Activated CD4-positive, alpha-beta T cell treated with anti-CD3 and anti-CD28 coated beads, Interleukin-2, amount 50 U/mL, for 1 hour (primary cell): ENCODE results near the gene SIN3A.
A peak's percentile ranks its signal among the peaks of the same experiment; 100 is the strongest.
"Not testable (repeated sequence)": the region's sequence is repeated elsewhere in the genome, so short reads cannot be mapped to it uniquely, and the experiment has no call there.

Experiments used
- DNase-seq: peaks from one replicate; pipeline ENCODE4 v3.0.0-alpha.2; 2020

Gene SIN3A

DNA sequence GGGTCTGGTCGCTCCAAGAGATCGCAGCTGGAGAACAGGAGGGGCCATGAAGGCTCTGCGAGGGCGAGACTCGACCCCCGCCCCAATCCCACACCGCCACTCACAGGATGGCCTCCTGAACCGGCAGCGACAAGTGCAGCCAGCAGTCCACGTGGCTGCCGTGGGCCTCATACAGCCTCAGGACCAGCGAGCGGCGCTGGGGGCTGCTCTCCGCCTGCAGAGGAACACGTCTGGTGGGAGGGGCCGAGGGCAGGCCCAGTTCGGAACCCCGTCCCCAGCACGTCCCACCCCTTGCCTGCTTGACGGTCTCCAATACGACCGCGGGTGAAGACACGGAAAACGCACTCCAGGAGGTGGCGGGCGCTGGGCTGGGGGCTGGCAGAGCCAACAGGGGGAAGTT, 95.5 kb downstream of the SIN3A start:
- no peak for DNase-seq

DNA sequence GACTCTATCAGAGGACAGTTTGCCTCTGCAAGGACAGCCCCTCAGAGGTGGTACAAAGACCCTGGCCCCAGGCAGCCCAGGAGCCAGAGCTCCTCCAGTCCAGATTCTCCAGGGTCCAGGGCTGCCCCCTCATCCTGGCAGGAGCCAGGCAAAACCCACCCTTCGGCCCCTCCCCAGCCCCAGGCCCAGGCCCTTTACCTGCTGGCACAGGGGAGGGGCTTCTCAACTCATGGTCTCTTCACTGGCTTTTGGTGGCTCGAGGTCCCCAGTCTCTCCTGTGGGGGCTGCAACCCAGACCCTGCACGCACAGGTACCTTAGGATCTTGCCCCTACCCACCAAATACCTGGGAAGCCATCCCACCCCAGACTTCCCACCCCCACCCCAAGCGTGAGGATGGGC, 96.1 kb downstream of the SIN3A start:
- no peak for DNase-seq

DNA sequence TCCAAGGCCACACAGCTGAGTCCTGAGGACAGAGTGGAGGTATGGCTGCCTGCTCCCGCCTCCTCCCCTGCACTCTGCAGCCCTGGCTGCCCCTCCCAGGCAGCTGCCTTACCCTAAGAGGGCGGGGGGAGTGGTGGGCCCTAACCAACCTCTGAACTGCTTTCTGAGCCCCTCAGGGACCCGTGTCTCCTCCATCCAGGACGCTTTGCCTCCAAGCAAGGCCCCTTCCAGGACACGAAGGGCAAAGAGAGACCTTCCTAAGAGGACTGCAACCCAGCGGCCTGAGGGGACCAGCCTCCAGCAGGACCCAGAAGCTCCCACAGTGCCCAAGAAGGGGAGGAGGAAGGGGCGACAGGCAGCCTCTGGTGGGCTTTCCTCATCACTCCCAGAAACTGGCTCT, 97.0 kb downstream of the SIN3A start:
- DNase-seq: no peak

DNA sequence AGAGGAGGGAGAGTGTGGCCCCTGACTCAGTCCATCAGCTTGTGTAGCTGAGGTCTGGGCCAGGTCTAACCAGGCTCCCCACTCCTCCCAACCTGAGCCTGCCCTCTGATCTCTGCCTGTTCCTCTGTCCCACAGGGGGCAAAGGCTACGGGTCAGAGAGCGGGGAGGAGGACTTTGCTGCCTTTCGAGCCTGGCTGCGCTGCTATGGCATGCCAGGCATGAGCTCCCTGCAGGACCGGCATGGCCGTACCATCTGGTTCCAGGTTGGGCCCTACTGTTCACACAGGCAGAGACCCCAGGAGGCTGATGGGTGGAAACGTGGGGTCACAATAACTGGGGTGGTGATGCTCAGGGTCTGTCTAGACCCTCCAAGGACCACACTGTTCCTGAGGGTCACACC, 97.9 kb downstream of the SIN3A start:
- no peak for DNase-seq

DNA sequence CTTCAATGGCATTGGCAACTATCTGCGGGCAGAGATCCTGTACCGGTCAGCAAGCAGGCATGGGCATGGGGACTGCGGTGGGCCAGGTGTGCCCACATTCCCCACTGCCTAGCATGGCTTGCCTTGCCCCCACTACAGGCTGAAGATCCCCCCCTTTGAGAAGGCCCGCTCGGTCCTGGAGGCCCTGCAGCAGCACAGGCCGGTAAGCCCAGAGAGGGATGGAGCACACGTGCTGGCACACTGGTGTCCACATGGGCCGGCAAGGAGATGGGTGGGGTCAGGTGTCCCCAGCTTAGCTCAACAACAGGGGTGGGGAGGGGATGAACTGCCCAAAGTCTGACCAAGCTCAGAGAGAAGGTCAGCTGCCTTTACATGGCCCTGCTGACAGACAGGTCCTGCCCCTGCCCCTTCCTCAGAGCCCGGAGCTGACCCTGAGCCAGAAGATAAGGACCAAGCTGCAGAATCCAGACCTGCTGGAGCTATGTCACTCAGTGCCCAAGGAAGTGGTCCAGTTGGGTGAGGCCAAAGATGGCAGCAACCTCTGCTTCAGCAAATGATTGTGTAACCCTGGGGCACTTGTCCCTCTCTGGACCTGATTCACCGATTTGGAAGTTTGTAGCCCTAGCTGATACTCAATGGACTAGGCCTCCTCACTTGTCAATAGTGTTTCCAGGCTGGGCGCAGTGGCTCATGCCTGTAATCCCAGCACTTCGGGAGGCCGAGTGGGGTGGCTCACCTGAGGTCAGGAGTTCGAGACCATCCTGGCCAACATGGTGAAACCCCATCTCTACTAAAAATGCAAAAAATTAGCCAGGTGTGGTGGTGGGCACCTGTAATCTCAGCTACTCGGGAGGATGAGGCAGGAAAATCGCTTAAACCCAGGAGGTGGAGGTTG, 99.1 kb downstream of the SIN3A start:
- DNase-seq: no peak

DNA sequence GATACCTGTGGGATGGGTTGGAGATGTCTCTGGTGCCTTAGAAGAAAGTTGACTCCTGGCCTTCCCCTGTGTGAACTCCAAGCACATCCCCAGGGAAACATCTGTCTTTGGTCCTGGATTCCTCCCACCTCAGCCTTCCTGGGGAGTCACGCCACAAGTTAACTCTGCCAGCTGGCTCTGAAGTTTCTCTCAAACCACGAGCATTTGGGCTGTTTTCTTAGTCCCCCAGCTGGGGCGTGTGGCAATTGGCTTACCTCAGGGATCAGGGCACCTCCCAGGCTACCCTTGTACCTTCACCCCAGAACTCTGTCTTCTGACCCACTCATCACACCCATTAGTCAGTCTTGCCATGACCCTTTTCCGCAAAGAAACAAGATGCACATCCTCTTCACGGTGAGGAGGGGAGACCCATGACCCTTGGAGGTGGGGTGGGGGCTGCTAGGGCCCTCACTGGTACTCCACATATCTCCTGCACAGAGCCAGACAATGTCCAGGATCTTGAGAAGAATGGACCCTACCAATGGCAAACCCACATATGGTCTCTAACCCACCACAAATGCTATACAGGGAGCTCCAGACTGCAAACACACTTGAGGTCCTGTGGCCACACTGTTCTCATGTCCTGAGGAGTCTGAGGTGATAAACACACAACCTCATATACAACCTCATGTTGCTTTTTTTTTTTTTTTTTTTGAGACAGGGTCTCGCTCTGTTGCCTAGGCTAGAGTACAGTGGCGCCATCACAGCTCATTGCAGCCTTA, 100.7 kb downstream of the SIN3A start:
- no peak for DNase-seq

DNA sequence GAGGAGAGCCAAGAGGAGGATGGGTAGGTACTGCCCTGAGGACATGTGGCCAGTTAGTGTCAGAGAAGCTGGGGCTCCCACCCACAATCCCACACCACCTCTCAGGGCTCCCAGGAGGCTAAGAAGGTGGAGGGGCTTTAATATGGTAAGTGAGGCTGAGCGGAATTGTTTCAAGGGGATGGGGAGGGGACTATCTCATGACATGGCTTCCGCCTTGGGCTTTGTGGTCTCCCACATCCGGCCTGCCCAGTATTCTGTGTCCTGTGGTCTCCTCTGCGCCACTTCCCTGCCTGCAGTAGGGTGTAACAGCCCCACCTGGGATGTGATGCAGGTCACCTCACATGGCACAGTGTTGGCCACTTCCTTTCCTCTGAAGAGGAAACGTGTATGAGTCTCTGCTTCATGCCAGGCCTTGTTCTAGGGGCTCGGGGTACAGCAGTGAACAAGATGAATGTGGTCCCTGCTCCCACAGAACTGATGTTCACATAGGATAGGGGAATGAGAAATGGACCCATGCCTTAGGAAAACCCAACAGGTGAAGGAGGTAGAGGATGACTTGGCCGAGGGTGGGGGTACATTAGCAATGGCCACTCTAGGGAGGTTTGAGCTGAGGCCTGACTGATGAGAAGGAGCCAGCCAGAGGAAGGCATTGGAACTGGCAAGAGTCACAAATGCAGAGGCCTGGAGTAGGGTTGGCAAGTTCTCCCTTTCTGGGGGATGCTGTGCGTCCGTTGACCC, 101.5 kb downstream of the SIN3A start:
- peak; percentile 42 for DNase-seq

DNA sequence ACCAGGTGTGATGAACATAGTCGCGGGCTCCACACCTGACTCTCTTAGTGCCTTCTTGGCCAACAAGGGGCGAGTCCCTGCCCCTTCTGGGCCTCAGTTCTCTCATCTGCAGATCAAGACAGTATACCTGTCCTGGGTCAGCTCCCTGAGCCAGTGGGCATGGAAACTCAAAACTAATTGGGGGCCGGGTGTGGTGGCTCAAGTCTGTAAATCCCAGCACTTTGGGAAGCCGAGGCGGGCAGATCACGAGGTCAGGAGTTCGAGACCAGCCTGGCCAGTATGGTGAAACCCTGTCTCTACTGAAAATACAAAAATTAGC, 102.2 kb downstream of the SIN3A start:
- not testable (repeated sequence) for DNase-seq

DNA sequence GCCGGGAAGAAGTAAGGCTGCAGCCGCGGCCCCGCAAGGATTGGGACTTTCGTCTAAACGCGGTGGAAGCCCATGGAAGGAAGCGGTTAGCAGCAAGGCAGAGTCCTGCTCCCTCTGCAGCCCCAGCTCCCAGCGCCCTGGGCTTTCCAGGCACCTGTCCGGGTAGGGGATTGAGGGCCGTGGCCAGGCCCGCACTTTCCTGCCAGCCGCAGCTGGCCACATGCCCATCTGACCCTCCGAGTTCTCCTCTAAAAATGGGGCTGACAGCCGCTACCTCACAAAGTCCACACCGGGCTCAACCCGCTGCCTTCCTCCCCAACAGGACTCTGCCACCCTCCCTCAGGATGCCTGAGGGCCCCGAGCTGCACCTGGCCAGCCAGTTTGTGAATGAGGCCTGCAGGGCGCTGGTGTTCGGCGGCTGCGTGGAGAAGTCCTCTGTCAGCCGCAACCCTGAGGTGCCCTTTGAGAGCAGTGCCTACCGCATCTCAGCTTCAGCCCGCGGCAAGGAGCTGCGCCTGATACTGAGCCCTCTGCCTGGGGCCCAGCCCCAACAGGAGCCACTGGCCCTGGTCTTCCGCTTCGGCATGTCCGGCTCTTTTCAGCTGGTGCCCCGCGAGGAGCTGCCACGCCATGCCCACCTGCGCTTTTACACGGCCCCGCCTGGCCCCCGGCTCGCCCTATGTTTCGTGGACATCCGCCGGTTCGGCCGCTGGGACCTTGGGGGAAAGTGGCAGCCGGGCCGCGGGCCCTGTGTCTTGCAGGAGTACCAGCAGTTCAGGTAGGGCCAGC, 102.7 kb downstream of the SIN3A start:
- no peak for DNase-seq

DNA sequence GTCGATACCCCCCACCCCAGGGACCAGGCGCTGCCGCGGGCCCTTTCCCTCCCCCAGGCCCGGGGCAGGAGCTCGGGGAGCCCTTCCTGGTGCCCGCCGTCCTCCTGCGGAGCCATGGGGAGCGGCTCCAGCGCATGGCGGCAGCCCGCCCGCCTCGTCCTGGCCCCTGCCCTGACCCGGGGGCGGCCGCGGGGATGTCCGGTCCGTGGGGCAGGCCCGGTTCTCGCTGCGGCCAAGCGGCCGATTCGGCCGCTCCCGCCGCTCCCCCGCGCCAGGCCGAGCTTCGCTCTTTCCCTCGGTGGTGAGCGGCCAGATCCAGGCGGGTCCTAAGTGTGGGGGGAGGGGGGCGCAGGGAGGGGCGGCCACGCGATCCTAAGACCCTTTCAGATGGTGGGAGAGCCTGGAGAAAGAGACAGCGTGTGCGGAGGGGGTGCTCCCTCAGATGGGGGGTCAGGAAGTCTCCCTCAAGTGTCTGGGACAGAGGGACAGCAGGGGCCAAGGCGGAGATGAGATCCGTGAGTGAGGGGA, 103.4 kb downstream of the SIN3A start:
- no peak for DNase-seq

DNA sequence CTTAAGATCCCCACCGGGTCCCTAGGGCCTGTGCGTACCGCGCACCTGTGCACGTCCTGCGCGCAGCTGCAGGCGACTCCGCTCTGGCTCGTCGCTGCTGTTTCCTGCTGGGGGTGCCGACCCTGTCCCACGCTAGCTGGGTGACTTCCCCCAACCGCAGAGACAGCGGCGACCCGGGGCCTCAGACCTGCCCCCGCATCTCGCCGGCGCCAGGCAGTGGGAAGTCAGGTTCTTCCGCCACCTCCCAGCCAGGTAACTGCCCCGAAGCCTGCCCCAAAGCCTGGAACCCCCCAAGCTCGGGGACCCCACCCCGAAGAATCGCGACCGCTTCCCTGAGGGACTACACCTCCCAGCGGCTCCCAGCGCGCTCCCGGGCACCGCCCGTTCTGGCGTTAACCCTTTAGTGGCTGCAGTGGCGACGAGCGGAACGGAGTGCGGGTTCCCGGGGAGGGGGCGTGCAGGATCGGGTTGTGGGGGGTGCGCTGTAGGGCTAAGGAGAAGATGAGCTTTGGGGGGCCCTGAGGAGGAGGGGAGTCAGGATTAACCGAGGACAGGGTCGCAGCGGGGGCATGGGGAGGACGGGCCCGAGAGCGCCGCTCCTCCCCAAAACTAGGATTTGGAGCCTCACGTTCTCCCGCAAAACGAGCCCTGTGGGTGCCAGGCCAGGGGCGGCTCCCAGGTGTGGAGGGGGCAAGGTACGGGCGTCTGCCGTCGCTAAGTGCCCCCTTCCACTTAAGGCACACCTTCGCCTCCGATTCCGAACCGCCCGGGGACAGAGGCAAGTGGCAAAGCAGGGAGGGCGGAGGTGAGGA, 104.1 kb downstream of the SIN3A start:
- peak; percentile 47 for DNase-seq

DNA sequence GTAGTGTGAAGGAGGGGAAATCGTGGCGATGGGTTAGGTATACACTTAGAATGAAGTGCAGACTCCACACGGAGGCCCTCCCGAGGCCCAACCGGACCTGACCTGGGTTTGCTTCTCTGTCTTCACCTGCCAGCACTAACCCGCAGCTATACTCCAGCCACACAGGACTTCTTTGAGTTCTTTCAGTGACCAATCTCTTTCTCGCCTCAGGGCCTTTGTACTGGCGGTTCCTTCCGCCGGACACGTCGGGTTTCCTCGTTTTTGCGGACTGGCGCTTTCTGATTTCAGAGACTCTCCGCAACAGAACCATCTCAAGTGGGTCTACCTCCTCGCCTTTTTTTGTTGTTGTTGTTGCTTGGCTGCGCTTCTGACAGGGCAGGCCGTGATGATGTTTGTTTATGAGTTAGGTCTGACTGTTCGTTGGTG, 104.7 kb downstream of the SIN3A start, which contains the start of gene NEIL1:
Gene NEIL1, plus strand, starts transcription at position 244 of the 426 bp plus-strand sequence. CDS start 1,867 bp downstream, outside the sequence.
- no peak for DNase-seq

DNA sequence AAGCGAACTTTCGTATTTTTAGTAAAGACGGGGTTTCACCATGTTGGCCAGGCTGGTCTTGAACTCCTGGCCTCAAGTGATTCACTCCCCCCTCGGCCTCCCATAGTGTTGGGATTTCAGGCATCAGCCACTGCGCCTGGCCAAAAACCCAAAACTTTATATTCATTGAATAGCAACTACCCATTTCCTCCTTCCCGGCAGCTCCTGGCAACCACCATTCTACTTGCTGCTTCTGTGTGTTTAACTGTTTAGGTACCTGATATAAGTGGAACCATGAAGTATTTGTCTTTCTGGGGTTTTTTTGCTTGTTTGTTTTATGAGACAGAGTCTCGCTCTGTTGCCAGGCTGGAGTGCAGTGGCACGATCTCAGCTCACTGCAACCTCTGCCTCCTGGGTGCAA, 107.5 kb downstream of the SIN3A start:
- not testable (repeated sequence) for DNase-seq

DNA sequence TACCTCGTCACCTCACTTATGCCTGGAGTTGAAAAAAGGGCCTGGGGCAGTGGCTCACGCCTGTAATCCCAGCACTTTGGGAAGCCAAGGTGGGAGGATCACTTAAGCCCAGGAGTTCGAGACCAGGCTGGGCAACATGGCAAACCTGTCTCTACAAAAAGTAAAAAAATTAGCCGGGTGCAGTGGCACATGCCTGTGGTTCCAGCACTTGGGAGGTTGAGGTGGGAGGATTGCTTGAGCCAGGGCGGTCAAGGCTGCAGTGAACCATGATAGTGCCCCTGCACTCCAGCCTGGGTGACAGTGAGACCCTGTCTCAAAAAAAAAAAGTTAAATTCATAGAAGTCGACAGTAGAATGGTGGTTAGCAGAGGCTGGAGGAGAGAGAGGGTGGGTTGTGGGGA, 109.3 kb downstream of the SIN3A start:
- no peak for DNase-seq

DNA sequence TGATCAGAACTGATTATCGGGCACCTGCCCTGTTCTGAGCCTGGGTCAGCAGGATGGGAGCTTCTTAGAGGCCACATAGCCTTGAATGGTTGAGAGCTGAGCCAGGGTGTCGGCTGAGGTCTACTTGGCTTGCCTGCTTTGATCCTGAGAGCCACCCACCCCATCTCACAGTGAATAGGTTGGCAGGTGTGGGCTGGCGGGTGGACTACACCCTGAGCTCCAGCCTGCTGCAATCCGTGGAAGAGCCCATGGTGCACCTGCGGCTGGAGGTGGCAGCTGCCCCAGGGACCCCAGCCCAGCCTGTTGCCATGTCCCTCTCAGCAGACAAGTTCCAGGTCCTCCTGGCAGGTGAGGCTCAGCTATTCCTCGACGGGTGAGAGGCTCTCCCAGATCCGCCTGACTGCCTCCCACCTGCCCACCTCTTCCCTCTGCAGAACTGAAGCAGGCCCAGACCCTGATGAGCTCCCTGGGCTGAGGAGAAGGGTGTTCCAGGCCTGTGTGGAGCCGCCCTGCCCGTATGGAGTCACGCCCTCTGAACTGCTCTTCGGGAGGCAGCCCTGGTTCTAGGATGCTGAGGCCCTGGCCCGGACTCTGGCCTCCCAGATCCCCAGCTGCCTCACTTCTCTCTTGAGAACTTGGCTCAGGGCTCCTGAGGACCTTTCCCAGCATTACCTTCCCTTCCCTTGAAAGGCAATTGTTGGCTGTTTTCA, 111.8 kb downstream of the SIN3A start:
- DNase-seq: no peak

DNA sequence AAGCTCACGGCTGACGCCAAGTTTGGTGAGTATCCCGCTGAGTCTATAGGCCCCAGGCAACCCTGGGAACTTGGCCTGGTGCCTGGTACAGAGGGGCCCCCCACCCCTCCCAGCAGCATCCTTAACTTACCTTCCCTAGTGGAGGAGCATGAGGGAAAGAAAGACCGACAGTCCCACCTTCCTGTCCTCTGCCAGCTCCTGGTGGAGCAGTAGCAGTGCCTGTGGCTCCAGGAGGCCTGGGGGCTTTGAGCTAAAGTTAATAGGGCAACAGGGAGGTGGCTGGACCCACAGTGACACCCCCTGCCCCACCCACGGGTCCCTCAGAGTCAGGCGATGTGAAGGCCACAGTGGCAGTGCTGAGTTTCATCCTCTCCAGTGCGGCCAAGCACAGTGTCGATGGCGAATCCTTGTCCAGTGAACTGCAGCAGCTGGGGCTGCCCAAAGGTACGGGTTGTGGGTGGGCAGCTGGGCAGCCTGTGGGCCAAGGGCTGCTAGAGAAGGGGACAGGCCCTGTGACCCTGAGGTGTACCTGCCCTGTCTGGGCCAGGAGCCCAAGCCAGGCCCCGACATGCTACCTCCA, 112.7 kb downstream of the SIN3A start:
- DNase-seq: no peak

DNA sequence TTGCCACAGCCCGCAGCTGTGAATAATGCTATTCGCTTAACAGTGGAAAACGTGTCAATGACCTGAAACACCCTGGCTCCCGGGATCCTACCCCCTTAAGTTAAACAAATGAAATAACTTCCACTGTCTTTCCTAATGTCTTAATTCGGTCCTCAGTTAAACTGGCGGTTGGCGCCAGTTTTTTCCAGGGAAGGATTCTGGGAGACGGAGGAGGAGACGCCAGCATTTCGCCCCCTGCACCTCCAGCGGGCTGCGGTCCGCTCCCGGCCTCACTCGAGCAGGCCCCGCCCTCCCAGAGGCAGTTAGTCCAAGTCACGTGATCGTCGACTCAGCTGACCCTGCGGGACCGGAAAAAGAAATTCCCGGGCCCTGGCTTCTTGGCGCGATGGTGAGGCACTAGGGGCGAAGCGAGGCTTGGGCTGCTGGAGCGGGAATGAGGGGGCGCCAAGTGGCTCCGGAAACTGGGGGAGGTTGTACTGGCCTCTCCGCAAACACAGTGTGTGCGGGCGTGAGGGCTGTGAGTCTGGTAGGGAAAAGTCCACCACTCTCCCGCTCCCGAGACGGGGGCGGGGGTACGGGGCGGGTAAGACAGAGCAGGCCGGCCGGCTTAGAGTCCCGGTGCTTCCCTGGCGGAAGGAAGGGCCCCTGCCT, 115.7 kb downstream of the SIN3A start, which contains the start of gene COMMD4:
Gene COMMD4, plus strand, starts transcription at position 359 of the 651 bp plus-strand sequence. Its CDS starts 27 bp downstream, at position 386.
- DNase-seq: peak; percentile 60

DNA sequence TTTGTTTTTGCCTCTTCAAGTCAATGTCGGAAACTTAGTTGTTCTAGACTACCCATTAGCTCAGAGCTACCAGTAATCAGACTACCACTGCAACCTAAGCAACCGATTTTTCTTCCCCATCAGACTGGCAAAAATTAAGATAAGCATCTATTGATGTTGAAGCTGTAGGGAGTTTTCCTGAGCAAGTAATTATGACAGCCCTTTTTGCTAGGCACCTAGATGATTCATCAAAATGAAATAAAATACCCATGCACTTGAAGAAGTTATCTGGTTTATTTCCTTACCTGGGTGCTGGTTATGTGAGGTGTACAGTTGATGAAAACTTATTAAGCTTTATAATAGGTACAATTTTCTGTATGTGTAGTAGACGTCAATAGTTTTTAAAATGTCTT, 116.2 kb downstream of the SIN3A start:
- DNase-seq: no peak

DNA sequence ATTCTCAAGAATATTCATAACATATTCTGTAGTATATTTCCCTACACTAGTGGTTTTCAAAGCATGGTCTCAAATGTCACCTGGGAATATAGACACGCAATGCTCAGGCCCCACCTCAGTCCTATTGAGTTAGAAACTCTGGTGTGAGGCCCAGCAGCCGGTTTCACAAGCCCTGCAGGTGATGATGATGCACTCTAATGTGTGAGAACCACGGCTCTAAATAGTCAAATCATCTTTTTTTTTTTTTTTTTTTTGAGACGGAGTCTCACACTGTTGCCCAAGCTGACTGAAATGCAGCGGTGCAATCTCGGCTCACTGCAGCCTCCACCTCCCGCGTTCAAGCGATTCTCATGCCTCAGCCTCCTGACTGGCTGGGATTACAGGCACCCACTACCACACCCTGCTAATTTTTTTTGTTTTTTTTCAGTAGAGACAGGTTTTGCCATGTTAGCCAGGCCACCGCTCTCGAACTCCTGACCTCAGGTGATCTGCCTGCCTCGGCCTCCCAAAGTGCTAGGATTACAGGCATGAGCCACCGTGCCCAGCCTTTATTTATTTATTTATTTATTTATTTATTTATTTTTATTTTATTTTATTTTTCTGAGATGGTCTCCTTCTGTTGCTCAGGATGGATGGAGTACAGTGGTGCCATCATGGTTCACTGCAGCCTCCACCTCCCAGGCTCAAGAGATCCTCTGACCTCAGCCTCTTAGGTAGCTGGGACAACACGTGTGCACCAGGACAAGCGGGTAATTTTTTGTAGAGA, 117.7 kb downstream of the SIN3A start:
- DNase-seq: not testable (repeated sequence)
